Adrenal gland (tissue), 12 donors: Measurements from ENCODE around the gene KCNIP1. TPM values are rescaled to one million over a fixed set of nuclear protein-coding genes. Genes with fewer than 3 reads are reported as not detected.

Experiments used
- DNase-seq, 7 donors: peaks; one replicate each; pipeline ENCODE4 v3.0.0-alpha.2; 2019 to 2020
- H3K27ac ChIP-seq, 5 donors: fragments of 200-600 bp; sonication (generic) in 4 of 5; 1 replicate in 3 of 5; 2 replicates in 2 of 5; pipeline versions ENCODE4 v1.5.1 to v1.8.0; 2016 to 2020; ENCODE audit warnings: mild to moderate bottlenecking in 1 of 5
- H3K27me3 ChIP-seq: fragments of 200-600 bp; 2 replicates; pipeline ENCODE4 v1.8.0; 2021
- H3K36me3 ChIP-seq, 2 donors: fragments of 200-600 bp; replicated peaks in 1 of 2; 1 replicate in 1 of 2; 2 replicates in 1 of 2; pipeline versions ENCODE4 v1.5.1 to v1.8.0; 2018 to 2022
- H3K4me1 ChIP-seq, 2 donors: fragments of 200-600 bp; replicated peaks in 1 of 2; 1 replicate in 1 of 2; 2 replicates in 1 of 2; pipeline versions ENCODE4 v1.5.1 to v1.8.0; 2018 to 2021
- H3K4me3 ChIP-seq, 4 donors: fragments of 200-600 bp; sonication (generic) in 3 of 4; one replicate each; pipeline ENCODE4 v1.5.1; 2016 to 2018
- H3K9me3 ChIP-seq, 3 donors: fragments of 200-600 bp; sonication (generic) in 1 of 3; replicated peaks in 1 of 3; 1 replicate in 2 of 3; 2 replicates in 1 of 3; pipeline versions ENCODE4 v1.5.1 to v1.8.0; 2016 to 2021
- POLR2A ChIP-seq, 2 donors: fragments of 450-650 bp; IDR thresholded peaks; one replicate each; pipeline ENCODE4 v1.6.1; 2017; ENCODE audit warnings: antibody characterized with exemption in 2 of 2, mild to moderate bottlenecking in 2 of 2, moderate library complexity in 1 of 2
- WGBS, 4 donors: extraction: QIAGEN DNeasy Blood & Tissue Kit in 2 of 4; methylation state at CpG; one replicate each; pipeline versions ENCODE4 v1.1.5 to v1.1.7; 2013 to 2017; 5-methylcytosine and 5-hydroxymethylcytosine counted together
- intact Hi-C, 2 donors: fragments of 100-400 bp; cut with DNase I; formaldehyde crosslinking; loops; one replicate each; pipeline versions ENCODE4 v1.14.1 to v1.15.0; 2022 to 2023
- polyA plus RNA-seq, 3 donors: library from polyadenylated mRNA; stranded (reverse); fragments of 200-250 nt in 2 of 3; fragments of 350-450 nt in 1 of 3; fragmentation: Illumina TruSeq in 1 of 3; extraction: RNeasy Lipid Tissue Mini Kit (QIAGEN cat#74804) in 1 of 3; gene quantifications; one replicate each; pipeline ENCODE4 v1.2.3, GENCODE V29; 2013 to 2014
- total RNA-seq, 9 donors: library from RNA; depleted of rRNA in 4 of 9; stranded (reverse); fragments of >200 nt in 4 of 9; fragments of 120-200 nt in 1 of 9; fragmentation: NEBNext Ultra II Directional in 1 of 9; extraction: Animal tissue kit (Norgen Biotek cat#: 25700) in 1 of 9; gene quantifications; one replicate each; pipeline versions ENCODE4 v1.1.0 to v1.2.4, GENCODE V29; 2013 to 2023
- TF ChIP-seq, protein P1 (sequence below), 6 experiments: fragments of 450-650 bp in 4 of 6; fragments of 200-600 bp in 2 of 6; sonication (generic) in 1 of 6; IDR thresholded peaks; 1 replicate in 5 of 6; 2 replicates in 1 of 6; pipeline versions ENCODE4 v1.5.1 to v1.8.0; 2016 to 2021; ENCODE audit warnings: antibody characterized with exemption in 6 of 6, mild to moderate bottlenecking in 2 of 6, moderate library complexity in 1 of 6
- donor health status: healthy with polysubstance abuse.
- donor health status: Bipolar disorder and iron deficiency.
- donor health status: DM: yes; HTN: yes; CAD: no.
- donor health status: DM: no; HTN: no; CAD: no.
- donor health status: DM: no; HTN: no; CAD: no.
- donor health status: DM: yes; HTN: yes; CAD: no.

Gene KCNIP1
- total and polyA plus RNA-seq, 12 donors: 0.14 to 12.6 (median 1.7) TPM; not detected in 1

DNA sequence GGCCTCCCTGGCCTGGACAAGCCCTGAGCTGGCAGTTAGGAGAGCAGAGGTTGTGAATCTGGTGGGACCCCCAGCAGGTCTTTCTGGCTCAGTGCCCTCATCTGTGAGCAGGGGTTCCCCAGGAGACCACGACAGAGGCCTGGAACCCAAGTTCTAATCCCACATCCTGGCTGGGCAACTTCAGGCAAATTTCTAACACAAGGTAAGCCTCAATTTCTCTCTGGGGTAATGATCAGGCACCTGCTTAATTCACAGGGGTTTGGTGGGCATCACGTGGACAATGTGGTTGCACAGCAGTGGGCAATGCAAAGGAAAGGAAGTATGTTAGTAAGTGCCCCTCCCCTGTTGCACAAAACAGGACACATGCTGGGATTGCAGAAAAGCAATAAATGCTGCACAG is 1.9 kb upstream of the KCNIP1 start:
- Histone ChIP-seq H3K9me3 (no peaks in the 10 kb centered on the region), H3K4me1 (peaks cover 0 to 5% of the 10 kb centered on the region in 2 donors), H3K4me3 (no peak overlapping the region), H3K27me3 (peaks cover 12% of the 10 kb centered on the region), H3K36me3 (no peaks in the 10 kb centered on the region), H3K27ac (no peak overlapping the region)
- TF ChIP-seq, protein P1, sequence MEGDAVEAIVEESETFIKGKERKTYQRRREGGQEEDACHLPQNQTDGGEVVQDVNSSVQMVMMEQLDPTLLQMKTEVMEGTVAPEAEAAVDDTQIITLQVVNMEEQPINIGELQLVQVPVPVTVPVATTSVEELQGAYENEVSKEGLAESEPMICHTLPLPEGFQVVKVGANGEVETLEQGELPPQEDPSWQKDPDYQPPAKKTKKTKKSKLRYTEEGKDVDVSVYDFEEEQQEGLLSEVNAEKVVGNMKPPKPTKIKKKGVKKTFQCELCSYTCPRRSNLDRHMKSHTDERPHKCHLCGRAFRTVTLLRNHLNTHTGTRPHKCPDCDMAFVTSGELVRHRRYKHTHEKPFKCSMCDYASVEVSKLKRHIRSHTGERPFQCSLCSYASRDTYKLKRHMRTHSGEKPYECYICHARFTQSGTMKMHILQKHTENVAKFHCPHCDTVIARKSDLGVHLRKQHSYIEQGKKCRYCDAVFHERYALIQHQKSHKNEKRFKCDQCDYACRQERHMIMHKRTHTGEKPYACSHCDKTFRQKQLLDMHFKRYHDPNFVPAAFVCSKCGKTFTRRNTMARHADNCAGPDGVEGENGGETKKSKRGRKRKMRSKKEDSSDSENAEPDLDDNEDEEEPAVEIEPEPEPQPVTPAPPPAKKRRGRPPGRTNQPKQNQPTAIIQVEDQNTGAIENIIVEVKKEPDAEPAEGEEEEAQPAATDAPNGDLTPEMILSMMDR (IDR thresholded peaks at IDR 0.05): no peak
- no peak for TF ChIP-seq POLR2A (IDR thresholded peaks at IDR 0.05)
- no peak for DNase-seq
- 54 to 80% (median 73%) methylated on average over 1 to 2 of the region's 2 CpGs for WGBS, 4 donors
- intact Hi-C loops: no loop called here

DNA sequence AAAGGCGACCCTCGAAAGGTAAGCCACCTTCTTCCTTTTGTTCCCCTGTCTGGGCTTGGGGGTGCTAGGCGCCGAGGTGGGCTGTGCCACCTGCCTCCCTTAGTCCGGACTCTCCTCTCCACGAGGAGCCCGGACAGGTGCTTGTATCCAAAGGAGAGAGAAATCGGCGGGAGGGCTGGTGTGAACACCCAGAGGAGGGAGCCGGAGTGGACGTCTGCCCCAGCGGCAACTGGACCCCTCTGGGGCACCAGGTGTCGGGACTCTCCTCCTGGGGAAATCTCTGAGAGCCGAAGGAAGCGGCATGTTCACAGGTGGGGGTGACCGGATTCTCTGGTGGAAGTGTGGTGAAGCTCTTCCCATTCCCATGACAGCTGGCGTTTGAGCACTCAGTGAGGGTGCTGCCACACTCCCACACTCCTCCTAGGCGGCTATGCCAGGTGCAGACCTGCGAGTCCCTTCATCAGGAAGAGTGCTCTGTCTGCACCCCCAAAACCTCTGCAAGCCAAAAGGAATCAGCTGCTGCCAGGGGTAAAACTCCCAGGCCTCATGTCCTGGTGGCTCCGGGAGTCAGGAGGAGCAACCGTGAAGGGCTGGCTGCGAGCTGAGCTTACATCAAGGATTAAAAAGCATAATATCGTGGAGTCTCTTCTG is 921 bp downstream of the KCNIP1 start:
- intact Hi-C loops: no loop called here
- no peak for DNase-seq
- Histone ChIP-seq H3K4me1 (peaks cover 0 to 5% of the 10 kb centered on the region in 2 donors), H3K36me3 (no peaks in the 10 kb centered on the region), H3K27ac (no peak overlapping the region), H3K27me3 (peaks cover 12% of the 10 kb centered on the region), H3K9me3 (no peaks in the 10 kb centered on the region), H3K4me3 (no peak overlapping the region)
- TF ChIP-seq, protein P1 (IDR thresholded peaks at IDR 0.05): no peak
- no peak for TF ChIP-seq POLR2A (IDR thresholded peaks at IDR 0.05)
- WGBS, 4 donors: 74 to 85% (median 83%) methylated on average over 17 to 23 of the region's 23 CpGs

DNA sequence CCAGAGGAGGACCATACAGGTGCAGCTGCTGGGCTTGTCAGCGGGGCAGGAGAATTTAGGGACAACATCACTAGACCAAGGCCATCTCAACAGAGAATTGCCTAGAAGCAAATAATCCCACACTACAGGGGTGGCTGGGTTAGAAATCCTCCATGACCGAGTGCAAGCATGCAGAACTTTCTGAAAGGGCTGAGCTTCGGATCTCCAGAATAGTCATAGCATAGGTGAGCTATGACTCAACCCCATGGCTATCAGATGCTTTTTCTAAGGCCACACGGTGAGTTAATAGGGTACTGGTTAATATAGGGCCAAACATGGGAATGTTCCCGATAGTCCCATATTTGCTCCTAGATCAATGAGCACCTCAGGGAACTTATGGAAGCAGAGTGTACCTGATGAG is 4.2 kb downstream of the KCNIP1 start:
- H3K27me3 ChIP-seq: peaks cover 12% of the 10 kb centered on the region
- 85 to 95% (median 87%) methylated on average over 5 of the region's 5 CpGs for WGBS, 4 donors
- H3K4me1 ChIP-seq: peaks cover 0 to 5% of the 10 kb centered on the region in 2 donors
- TF ChIP-seq, protein P1 (IDR thresholded peaks at IDR 0.05): no peak
- TF ChIP-seq POLR2A (IDR thresholded peaks at IDR 0.05): no peak
- no peaks in the 10 kb centered on the region for H3K9me3 ChIP-seq
- no peaks in the 10 kb centered on the region for H3K36me3 ChIP-seq
- H3K27ac ChIP-seq: no peak overlapping the region
- no peak for DNase-seq
- H3K4me3 ChIP-seq: no peak overlapping the region
- intact Hi-C loops: no loop called here

DNA sequence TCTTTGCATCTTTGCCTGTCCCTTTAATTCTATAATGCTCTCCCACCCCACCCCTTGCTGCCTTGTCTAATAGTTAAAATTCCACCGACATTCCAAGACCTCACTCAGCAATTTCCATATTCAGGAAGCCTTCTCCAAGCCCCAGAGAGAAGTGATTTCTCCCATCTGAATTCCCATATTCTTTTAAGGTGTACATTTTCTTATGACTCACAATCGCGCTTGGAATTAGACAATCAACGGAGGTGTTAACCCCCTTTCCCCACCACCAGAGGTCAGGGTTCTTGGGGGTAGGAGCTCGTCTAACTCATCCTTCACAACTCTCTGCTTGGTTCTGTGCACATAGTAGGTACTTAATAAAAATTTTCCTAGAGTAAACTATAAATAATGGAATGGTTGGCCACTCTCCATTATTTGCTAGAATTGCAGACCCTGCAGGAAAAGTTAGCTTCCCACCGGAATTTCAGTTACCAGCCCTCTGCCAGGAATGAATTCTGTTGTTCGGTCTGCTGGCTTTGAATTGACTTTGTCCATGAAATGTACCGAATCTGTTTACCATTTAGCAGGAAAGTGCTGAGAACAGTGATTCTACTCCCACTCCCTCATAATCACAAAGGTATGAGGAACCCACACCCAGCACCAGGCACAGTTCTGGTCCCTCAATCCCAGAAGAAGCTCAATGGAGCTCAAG is 5.0 kb downstream of the KCNIP1 start:
- 78 to 83% (median 82%) methylated on average over 8 of the region's 8 CpGs for WGBS, 4 donors
- Histone ChIP-seq H3K4me1 (peaks cover 0 to 5% of the 10 kb centered on the region in 2 donors), H3K36me3 (no peaks in the 10 kb centered on the region), H3K27ac (no peak overlapping the region), H3K9me3 (no peaks in the 10 kb centered on the region), H3K27me3 (peaks cover 12% of the 10 kb centered on the region), H3K4me3 (no peak overlapping the region)
- TF ChIP-seq POLR2A (IDR thresholded peaks at IDR 0.05): no peak
- TF ChIP-seq, protein P1 (IDR thresholded peaks at IDR 0.05): no peak
- intact Hi-C loops: no loop called here
- DNase-seq: no peak
